C4-2B (cell line): Measurements from ENCODE around the gene ZSWIM4.
A peak's percentile ranks its signal among the peaks of the same experiment; 100 is the strongest.

Experiments
- H3K27ac ChIP-seq: fragments of 450-650 bp; 2 replicates; pipeline ENCODE4 v1.5.1; 2017
- CTCF ChIP-seq: fragments of 450-650 bp; conservative IDR thresholded peaks from 2 replicates; pipeline ENCODE4 v1.5.1; 2017; ENCODE audit warnings: mild to moderate bottlenecking
- ZFX ChIP-seq: fragments of 450-650 bp; IDR thresholded peaks from 2 replicates; pipeline ENCODE4 v1.6.1; 2017

The ZSWIM4 gene

GRCh38 chr19:13799669-13800068 lies 4.4 kb downstream of the ZSWIM4 start:
- TF ChIP-seq CTCF (no peak), ZFX (no peak)
- H3K27ac ChIP-seq = no peak overlapping the region

- TF ChIP-seq ZFX (no peak), CTCF (no peak)
- H3K27ac ChIP-seq = peak overlapping the region; percentile 37
Measured at GRCh38 chr19:13803038-13803437, 7.8 kb downstream of the ZSWIM4 start.

- H3K27ac ChIP-seq = no peak overlapping the region
- TF ChIP-seq CTCF (no peak), ZFX (no peak)
Measured at GRCh38 chr19:13804830-13805683, 9.8 kb downstream of the ZSWIM4 start.

DNA sequence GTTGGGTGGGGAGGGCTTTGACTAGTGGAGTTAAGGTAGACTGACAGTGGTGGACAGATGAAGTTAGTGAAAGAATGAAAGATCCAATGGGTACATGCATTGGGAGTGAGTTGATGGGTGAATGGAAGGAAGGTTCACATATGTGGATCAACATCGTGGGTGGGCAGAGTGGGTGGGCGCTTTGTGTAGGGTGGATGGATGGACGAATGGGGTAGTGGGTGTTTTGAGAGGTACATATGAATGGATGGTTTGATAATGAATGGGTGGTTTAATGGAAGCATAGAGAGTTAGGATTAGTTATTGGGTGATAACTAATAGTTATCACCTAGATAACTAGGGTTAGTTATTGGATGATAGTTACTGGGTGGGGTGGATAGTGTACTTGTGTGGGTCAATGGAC lies 11.5 kb downstream of the ZSWIM4 start:
- H3K27ac ChIP-seq = no peak overlapping the region
- TF ChIP-seq ZFX (no peak), CTCF (no peak)

DNA sequence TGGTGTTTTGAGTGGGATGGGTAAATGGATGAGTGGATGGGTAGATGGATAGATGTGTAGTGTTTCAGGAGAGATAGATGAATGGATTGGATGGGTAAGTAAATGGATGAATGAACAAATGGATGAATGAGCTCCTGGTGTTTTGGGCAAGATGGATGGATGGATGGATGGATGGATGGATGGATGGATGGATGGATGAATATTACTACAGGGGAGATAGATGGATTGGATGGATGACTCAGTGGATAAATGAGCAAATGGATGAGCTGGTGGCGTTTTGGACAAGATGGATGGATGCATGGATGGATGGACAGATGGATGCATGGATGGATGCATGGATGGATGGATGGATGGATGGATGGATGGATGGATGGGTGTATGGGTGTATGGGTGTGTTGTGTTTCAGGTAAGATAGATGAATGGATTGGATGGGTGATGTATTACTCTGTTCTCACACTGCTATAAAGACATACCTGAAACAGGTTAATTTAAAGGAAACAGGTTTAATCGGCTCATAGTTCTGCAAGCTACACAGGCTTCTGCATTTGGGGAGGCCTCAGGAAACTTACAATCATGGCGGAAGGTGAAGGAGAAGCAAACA lies 12.3 kb downstream of the ZSWIM4 start:
- no peak overlapping the region for H3K27ac ChIP-seq
- no peak for TF ChIP-seq ZFX
- no peak for TF ChIP-seq CTCF

DNA sequence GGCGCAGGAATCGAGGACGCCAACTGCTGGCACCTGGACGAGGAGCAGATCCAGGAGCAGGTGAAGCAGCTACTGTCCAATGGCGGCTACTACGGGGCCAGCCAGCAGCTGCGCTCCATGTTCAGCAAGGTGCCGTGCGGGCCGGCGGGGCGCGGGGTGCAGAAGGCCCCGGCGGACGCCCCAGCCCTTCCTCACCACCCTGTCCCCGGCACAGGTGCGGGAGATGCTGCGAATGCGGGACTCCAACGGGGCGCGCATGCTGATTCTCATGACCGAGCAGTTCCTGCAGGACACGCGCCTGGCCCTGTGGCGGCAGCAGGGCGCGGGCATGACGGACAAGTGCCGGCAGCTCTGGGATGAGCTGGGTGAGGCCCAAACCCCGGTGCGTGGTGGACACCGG lies 13.6 kb downstream of the ZSWIM4 start:
- TF ChIP-seq ZFX (no peak), CTCF (no peak)
- H3K27ac ChIP-seq = no peak overlapping the region

- no peak overlapping the region for H3K27ac ChIP-seq
- TF ChIP-seq CTCF = no peak
- no peak for TF ChIP-seq ZFX
Measured at GRCh38 chr19:13812544-13812943, 17.3 kb downstream of the ZSWIM4 start.
